GM19324 (cell line): Measurements from ENCODE around the gene KLRB1.
"Not testable (repeated sequence)": the region's sequence is repeated elsewhere in the genome, so short reads cannot be mapped to it uniquely, and the experiment has no call there.

Source experiments
- ATAC-seq: cut with Tn5 transposase; IDR thresholded peaks from one replicate; pipeline ENCODE4 v1.9.1; 2021; ENCODE audit warnings: mild to moderate bottlenecking, moderate library complexity; ENCODE audit not compliant: unreplicated experiment, low FRiP score

KLRB1 gene

GRCh38 chr12:9607716-9608115 lies at the start of gene KLRB1:
TSS of gene KLRB1 (minus strand) at chr12:9607916. CDS start at chr12:9607839, 77 bp downstream.
- no peak for ATAC-seq

GRCh38 chr12:9651265-9651729 lies 43.6 kb upstream of the KLRB1 start:
- no peak for ATAC-seq

GRCh38 chr12:9650151-9650576 lies 42.4 kb upstream of the KLRB1 start:
- ATAC-seq = no peak

- no peak for ATAC-seq
These were observed 41.8 kb upstream of the KLRB1 start for GRCh38 chr12:9649532-9649940.

GRCh38 chr12:9648701-9649531 lies 41.2 kb upstream of the KLRB1 start:
- ATAC-seq = no peak

- ATAC-seq = peak; percentile 74
These were observed 40.3 kb upstream of the KLRB1 start for GRCh38 chr12:9647825-9648700.

- ATAC-seq = no peak
These were observed 39.4 kb upstream of the KLRB1 start for GRCh38 chr12:9646794-9647781.

GRCh38 chr12:9644985-9645551 lies 37.4 kb upstream of the KLRB1 start:
- not testable (repeated sequence) for ATAC-seq

GRCh38 chr12:9643266-9643660 lies 35.5 kb upstream of the KLRB1 start:
- no peak for ATAC-seq

GRCh38 chr12:9642606-9643265 lies 35.0 kb upstream of the KLRB1 start:
- no peak for ATAC-seq

GRCh38 chr12:9640024-9640423 lies 32.3 kb upstream of the KLRB1 start:
- ATAC-seq = no peak

- no peak for ATAC-seq
These were observed 29.1 kb upstream of the KLRB1 start for GRCh38 chr12:9636851-9637206.

- no peak for ATAC-seq
These were observed 28.6 kb upstream of the KLRB1 start for GRCh38 chr12:9636150-9636850.

GRCh38 chr12:9634969-9635754 lies 27.4 kb upstream of the KLRB1 start:
- ATAC-seq = no peak

- no peak for ATAC-seq
These were observed 26.6 kb upstream of the KLRB1 start for GRCh38 chr12:9634177-9634803.

- no peak for ATAC-seq
These were observed 25.1 kb upstream of the KLRB1 start for GRCh38 chr12:9632766-9633165.

GRCh38 chr12:9626821-9627220 lies 19.1 kb upstream of the KLRB1 start:
- no peak for ATAC-seq

- ATAC-seq = no peak
These were observed 18.6 kb upstream of the KLRB1 start for GRCh38 chr12:9626291-9626690.
